Stimulated activated CD8-positive, alpha-beta memory T cell treated with anti-CD3 and anti-CD28 coated beads, Interleukin-15, amount 100 ng/mL, for 4 hours (primary cell): ENCODE measurements around the gene CAP1.
A peak's percentile ranks its signal among the peaks of the same experiment; 100 is the strongest.

Experiments used
- DNase-seq, 2 donors: peaks; one replicate each; pipeline ENCODE4 v3.0.0-alpha.2; 2020; ENCODE audit warnings: low read depth in 2 of 2

CAP1 gene

DNA sequence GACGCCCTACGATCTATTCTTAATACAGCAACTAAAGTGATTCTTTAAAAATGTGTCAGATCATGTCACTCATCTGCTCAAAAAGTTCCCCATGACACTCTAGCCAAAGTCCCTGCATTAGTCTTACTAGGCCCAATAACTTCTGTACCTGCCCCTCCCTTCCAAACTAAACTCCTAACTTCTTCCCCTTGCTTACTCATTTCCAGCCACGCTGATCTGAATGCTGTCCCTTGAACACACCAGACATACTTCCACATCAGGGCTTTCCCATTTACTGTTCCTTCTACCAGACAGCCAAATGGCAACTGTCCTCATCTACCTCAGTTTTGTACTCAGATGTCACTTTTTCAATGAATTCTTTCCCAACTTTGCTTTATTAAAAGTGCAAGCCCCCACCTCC lies 55.3 kb downstream of the CAP1 start:
- no peak for DNase-seq

DNA sequence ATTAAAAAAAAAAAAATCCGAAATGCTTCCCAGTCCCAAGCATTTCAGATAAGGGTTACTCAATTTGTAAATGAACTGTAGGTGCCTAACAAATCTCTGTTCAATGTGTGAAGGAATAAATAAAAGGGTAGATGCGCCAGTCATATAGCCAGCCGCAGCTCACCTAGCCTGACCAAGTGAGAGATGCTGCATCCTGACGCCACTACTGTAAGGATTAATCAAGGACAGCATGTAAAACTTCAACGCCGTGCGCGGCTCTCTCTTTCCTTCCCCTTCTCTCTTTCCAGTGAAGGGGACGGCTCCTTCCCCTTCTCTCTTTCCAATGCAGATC lies 56.1 kb downstream of the CAP1 start:
- DNase-seq: no peak

DNA sequence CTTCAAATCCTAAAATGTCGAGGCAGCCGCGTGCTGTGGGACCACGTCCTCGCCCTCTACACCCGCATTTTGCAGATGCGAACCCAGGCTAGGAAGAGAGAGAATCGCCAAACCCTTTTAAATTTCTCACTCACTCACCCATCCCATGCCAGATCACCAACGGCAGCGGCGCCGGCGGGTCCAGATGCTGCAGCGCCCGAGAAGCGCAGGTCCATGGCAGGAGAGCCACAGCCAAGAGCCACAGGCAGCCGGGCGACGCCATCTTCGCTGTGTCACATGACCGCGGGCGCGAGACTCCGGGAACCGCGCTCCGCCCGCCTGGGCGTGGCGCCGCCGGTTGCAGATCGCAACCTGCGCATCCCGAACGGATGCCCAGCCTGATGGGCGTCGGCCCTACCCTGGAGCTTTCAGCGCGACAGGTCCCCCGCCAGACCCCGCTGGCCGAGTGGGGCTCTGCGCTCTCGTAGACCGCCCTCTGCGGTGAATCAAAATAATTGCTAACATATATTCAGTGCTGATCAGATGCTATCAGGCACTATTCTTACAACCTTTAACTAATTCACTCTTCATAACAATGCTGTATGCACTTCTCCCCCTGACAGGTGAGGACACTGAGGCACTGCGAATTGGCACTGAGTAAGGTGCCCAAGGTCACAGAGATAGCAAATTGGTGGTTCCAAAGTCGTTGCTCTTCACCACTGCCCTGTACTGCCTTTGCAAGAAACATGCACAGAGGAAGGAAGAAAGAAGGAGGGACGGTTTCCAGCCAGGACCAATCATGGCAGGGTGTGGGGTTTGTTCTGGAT lies 56.7 kb downstream of the CAP1 start, which contains the start of gene PPT1:
PPT1 (minus strand) TSS at position 276 of the 806 bp plus-strand sequence; CDS start at position 262, 14 bp downstream.
- DNase-seq: peak; percentile 34 to 58

DNA sequence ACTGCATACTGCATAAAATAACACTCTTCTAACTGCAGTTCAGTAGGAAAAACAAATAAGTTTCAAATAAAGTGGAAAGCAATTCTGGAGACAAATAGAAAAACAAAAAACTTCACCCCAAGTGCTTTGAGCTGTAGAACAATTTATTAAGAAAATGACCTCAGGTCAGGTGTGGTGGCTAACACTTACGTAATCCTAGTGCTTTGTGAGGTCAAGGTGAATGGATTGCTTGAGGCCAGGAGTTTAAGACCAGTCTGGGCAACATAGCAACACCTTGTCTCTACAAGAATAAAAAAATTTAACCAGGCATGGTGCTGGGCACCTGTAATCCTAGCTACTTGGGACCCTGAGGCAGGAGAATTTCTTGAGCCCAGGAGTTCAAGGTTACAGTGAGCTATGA lies 61.5 kb downstream of the CAP1 start:
- DNase-seq: no peak

DNA sequence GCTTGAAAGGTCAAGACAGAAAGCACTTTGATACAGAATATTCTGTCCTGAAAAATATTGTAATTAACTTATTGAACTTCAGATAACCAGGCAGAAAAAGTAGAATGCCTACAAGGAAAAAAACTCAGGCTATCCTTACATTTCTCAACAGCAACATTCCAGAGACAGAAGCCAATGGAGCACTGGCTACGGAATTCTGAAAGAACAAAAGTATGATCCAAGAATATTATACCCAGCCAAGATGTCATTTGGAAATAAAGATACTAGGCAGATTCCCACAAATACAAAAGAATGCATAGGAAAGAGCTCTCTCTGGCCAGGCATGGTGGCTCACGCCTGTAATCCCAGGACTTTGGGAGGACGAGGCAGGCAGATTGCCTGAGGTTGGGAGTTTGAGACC lies 62.4 kb downstream of the CAP1 start:
- no peak for DNase-seq

DNA sequence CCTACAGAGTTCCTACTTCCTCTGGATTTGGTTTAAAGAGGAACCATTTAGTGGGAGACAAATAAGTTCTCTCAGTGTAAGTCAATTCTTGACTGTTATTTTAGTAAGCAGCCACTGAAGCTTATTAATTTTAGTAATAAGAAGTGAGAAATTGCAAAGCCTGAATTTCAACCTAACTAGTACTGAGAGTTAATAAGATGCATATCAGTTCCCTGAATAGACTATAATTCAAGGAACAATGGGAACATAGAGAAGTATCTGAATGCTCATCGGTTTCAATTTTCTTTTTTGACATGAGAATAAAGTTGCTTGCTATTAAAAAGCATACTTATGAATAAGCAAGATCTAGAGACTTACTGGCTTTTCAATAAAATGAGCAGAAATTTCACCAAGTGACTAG lies 64.5 kb downstream of the CAP1 start:
- no peak for DNase-seq

DNA sequence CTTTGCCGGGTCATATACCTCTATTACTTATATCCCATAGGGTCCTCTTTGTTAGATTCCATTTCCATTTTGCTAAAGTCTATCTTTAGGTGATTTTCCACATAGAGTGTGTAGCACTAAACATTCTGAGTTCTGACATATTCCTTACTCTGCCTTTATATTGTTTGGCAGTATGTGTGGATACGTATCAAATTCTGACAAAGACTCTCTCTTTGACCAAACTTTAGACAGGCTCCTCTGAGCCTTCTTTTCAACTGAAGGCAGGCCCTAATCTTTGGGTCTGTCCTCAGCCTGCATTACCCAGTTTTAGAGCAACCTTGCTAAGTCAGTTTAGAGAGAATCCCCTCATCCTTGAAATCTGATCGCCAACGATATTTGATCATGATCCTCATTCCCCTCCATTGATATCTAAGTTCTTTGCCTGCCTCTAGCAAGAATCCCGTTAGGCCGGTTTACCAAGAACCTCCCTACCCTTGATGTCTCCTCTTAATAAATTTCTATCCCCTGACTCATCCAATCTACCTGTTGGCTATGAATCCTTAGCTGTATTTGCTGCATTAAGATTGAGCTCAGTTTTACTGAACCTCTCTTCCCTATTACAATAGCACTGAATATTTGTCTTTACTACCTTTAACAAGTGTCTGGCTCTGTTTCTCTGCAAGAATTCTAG lies 66.9 kb downstream of the CAP1 start:
- DNase-seq: no peak

DNA sequence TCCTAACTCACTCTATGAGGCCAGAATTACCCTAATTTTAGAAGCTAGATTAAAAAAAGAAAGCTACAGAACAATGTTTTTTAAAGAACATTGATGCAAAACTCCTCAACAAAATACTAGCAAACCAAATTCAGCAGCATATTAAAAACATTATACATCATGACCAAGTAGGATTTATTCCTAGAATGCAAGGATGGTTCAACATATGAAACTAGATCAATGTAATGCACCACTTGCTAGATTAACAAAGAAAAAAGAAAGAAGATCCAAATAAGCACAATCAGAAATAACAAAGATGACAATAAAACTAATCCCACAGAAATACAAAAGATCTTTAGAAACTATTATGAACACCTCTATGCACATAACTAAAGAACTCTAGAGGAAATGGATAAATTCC lies 69.9 kb downstream of the CAP1 start:
- no peak for DNase-seq

DNA sequence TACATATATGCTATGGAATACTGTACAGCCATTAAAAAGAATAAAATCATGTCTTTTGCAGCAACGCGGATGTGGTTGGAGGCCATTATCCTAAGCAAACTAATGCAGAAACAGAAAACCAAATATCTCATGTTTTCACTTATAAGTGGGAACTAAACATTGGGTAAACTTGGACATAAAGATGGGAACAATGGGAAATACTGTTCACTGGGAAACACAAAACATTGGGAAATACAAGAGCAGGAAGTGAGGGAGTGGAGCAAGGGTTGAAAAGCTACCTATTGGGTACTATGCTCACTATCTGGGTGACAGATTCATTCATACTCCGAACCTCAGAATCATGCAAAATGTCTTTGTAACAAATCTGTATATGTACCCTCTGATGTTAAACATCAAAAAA lies 73.9 kb downstream of the CAP1 start:
- DNase-seq: no peak

DNA sequence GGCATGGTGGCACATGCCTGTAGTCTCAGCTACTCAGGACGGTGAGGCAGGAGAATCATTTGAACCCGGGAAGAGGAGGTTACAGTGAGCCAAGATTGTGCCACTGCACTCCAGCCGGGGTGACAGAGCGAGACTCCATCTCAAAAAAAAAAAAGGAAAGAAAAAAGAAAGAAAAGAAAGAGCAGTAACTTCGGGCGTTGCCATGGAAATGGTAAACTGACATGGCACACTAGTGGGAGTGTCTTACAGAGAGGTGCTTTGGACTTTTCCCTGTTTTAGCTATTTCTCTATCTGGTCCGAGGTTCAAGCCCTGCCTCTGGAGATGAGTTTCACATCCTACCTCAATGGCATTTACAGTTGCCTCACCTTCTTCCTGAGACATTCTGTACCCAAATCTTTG lies 79.6 kb downstream of the CAP1 start:
- no peak for DNase-seq
